Choroid plexus epithelial cell (primary cell): Measurements from ENCODE around the gene PLCG2.

ENCODE experiments used
- DNase-seq: peaks from one replicate; pipeline ENCODE4 v3.0.0-alpha.2; 2010; ENCODE audit warnings: low read depth
- H3K4me3 ChIP-seq: 2 replicates; pipeline ENCODE4 v1.5.1; 2011; ENCODE audit warnings: low read depth, mild to moderate bottlenecking, control low read depth, low read length, moderate library complexity
- TF ChIP-seq, protein P1 (sequence below): conservative IDR thresholded peaks from 2 replicates; pipeline ENCODE4 v1.5.1; 2011; ENCODE audit warnings: low read depth, mild to moderate bottlenecking, control low read depth, inconsistent platforms, low read length, moderate library complexity

Gene PLCG2

DNA sequence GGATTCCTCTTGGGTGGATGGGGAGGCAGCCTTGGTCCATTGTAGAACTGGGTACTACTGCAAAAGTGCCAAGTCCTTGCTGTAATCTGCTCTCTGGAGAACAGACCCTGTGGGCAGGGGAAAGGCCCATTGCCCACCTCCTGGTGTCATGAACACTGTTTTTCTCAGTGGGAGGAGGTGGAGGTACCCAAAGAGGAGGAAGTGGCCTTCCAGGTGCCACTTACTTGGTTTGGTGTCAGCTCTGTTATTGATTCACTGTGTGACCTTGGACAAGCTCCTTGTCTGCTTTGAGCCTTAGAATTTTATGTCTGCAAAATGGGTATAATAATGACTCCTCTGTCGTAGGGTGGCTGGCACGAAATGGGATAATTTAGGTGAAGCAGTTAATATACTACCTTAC is 55.8 kb downstream of the PLCG2 start:
- H3K4me3 ChIP-seq = no peak overlapping the region
- DNase-seq = no peak
- TF ChIP-seq, protein P1, sequence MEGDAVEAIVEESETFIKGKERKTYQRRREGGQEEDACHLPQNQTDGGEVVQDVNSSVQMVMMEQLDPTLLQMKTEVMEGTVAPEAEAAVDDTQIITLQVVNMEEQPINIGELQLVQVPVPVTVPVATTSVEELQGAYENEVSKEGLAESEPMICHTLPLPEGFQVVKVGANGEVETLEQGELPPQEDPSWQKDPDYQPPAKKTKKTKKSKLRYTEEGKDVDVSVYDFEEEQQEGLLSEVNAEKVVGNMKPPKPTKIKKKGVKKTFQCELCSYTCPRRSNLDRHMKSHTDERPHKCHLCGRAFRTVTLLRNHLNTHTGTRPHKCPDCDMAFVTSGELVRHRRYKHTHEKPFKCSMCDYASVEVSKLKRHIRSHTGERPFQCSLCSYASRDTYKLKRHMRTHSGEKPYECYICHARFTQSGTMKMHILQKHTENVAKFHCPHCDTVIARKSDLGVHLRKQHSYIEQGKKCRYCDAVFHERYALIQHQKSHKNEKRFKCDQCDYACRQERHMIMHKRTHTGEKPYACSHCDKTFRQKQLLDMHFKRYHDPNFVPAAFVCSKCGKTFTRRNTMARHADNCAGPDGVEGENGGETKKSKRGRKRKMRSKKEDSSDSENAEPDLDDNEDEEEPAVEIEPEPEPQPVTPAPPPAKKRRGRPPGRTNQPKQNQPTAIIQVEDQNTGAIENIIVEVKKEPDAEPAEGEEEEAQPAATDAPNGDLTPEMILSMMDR = no peak

DNA sequence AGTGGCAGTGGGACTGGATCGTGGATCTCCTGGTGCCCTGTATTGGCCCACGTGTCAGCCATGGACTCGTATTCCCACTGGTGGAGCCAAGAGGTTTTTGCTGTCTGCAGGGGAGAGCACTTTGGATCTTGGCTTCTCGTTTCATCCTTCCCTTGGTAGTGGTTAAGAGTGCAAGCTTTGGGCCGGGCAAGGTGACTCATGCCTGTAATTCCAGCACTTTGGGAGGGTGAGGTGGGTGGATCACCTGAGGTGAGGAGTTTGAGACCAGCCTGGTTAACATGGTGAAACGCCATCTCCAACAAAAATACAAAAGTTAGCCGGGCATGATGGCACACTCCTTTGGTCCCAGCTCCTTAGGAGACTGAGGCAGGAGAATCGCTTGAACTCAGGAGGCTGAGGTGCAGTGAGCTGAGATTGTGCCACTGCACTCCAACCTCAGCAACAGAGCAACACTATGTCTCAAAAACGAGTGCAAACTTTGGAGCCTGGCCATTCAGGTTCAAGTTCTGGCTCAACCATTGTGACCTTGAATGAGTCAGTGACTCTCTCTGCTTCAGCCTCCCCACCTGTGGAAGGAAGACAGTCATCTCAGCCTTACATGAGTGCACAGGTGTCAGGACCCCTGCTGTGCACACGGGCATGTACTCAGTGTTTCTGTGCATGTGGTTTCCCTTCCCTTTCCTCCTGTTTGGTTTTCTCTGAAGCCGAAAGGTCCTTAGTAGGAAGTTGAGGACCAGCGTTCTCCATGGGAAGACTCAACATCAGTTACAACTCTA is 57.4 kb downstream of the PLCG2 start:
- TF ChIP-seq, protein P1 = no peak
- H3K4me3 ChIP-seq = no peak overlapping the region

DNA sequence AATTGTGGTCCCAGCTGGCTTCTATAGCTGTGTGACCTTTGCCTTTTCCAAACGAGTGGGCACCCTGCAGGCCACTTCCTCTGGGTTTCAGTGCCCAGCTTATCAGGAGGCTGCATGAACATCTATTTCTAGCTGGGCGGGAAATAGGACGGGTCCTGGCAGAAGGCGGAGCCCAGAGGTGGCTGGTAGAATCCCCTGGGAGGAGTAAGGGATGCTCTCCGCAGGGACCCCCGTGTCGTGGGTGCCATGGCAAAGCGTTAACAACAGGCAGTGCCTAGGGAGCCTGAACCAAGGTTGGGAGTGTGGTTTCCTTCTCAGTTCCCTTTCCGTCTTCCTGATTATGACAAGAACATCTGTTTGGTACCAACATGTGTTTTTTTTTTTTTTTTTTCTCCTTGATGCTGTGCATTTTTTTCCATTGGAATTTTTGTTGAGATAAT is 58.2 kb downstream of the PLCG2 start:
- DNase-seq = no peak
- TF ChIP-seq, protein P1 = no peak
- no peak overlapping the region for H3K4me3 ChIP-seq

More for the DNA sequence above, 57.4 kb downstream of the PLCG2 start:
- no peak for DNase-seq

DNA sequence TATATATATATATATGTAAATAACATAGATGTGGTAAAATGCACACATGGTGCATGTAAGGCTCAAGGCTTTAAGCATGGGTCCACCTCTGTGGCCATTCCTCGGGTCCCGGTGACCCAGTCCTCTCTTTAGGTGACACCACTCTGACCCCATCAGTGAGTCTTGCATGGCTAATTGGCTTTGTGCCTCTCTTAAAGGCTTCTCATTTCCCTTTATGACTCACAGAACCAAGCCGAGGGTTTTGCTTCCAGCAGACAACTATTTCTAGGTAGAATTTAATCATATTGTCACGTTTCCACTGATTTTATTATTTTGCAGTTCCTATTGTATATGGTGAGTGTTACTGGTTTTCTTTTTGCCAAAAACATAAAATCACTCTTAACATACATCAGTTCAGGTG is 59.7 kb downstream of the PLCG2 start:
- peak; percentile 45 for DNase-seq
- TF ChIP-seq, protein P1 = no peak
- H3K4me3 ChIP-seq = no peak overlapping the region

DNA sequence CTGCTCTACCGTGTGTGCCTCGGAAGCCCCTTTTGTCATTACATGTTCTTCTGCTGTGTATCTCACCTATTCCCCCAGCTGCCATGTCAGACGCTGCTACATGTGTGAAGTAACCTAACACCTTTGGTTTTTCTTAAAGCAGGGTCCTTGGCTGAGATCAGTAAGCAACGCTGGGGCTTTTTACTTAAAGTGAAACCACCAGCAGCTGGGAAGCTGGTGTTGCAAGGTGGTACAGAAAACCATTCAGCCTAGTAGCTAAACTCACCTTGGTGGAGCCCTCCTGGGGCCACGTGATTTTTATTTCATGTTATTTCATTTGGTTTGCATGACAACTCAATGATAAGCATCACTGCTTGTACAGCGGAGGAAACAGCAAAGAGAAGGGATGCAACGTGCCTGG is 62.6 kb downstream of the PLCG2 start:
- TF ChIP-seq, protein P1 = no peak
- DNase-seq = no peak
- no peak overlapping the region for H3K4me3 ChIP-seq

DNA sequence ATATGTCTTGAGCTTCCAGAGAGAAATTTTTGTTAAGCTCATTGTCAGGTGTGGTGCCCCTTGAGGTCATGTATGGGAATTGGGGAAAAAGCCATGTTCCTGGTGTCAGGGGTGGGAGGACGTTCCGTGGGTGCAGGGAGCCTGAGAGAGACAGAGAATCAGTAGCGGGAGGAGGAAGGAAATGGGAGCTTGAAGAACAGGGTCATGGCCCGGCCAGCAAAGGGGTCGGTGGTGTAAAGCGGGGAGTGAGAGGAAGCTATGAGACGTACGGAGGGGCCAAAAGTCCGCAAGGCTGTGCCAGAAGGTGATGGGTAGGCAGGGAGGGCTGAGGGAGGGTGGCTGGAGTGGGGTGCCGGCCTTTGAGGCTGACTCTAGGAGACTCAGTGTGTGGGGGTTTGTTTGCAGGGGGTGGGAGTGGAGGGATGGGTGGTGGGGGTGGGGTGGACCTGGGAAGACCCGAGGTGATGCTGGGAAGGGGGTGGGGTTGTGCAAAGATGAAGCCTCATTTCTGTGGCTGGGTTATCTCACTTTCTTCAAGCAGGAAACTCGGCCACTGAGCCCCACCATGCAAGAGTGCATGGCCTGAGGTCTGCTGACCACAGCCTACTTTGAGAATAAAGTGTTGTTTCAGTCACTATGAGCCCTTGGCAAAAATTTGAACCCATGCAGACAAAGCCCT is 63.6 kb downstream of the PLCG2 start:
- no peak overlapping the region for H3K4me3 ChIP-seq
- TF ChIP-seq, protein P1 = no peak
- DNase-seq = no peak
